ENCODE data around the gene ALPI. TPM values are rescaled to one million over a fixed set of nuclear protein-coding genes. Genes with fewer than 3 reads are reported as not detected.

ALPI gene
- not detected in 2 replicates for total RNA-seq

GRCh38 chr2:232455426-232456255 is at the start of gene ALPI:
Gene ALPI, plus strand, starts transcription at chr2:232456153. Its CDS starts 47 bp downstream, at chr2:232456200.

DNA sequence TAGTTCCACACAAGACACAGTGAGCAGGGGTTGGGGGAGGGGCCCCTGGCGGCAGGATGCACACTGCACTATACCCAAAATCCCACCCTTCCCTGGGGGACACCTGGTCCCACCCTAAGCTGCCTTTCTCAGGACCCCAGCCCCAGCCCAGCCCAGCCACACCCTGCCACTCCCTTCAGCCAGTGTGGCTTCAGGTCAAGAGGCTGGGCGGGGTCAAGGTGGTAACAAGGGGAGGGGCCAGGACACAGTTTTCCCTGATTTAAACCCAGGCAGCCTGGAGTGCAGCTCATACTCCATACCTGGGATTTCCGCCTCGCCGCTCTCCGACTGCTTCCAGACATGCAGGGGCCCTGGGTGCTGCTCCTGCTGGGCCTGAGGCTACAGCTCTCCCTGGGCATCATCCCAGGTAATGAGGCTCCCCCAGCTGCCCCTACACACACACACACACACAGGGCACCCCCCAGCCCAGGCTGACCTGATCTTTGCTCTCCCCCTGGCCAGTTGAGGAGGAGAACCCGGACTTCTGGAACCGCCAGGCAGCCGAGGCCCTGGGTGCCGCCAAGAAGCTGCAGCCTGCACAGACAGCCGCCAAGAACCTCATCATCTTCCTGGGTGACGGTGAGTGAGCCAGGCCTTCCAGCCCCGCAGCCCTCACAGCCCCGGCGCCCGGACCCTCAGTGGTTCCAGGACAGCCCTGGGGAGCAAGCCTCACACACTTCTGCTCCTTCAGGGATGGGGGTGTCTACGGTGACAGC is 49.2 kb upstream of the ALPI start, which contains the start of gene ALPG:
Gene ALPG (plus strand): TSS at position 289 of the 755 bp plus-strand sequence. CDS start 51 bp downstream, at position 340.

GRCh38 chr2:232487385-232488096 is 31.6 kb downstream of the ALPI start, which contains the start of gene ECEL1:
Gene ECEL1, minus strand, starts transcription at chr2:232487834. Its CDS starts 1,181 bp downstream, at chr2:232486653.

Other genes with a start within 250 kb of the ALPI start
- not detected in 2 replicates for gene ALPP, start 77.4 kb upstream of the ALPI start, total RNA-seq
- gene ALPG, start 49.3 kb upstream of the ALPI start, total RNA-seq = not detected in 2 replicates
- gene ECEL1, start 31.7 kb downstream of the ALPI start, total RNA-seq = 0.33 TPM in 1 of 2 replicates, not detected in the other
- gene PRSS56, start 64.2 kb downstream of the ALPI start, total RNA-seq = not detected in 2 replicates
- gene CHRND, start 70.0 kb downstream of the ALPI start, total RNA-seq = not detected in 2 replicates
- gene CHRNG, start 83.5 kb downstream of the ALPI start, total RNA-seq = not detected in 2 replicates
- gene TIGD1, start 94.4 kb downstream of the ALPI start, total RNA-seq = 1.4 and 2.3 TPM in 2 replicates
- gene EIF4E2, start 94.5 kb downstream of the ALPI start, total RNA-seq = 59.1 and 85.1 TPM in 2 replicates
- gene EFHD1, start 177.5 kb downstream of the ALPI start, total RNA-seq = 3.7 and 13.8 TPM in 2 replicates
- 19.4 and 28.3 TPM in 2 replicates for gene GIGYF2, start 241.2 kb downstream of the ALPI start, total RNA-seq

Measured in mesangial cell (primary cell).